ENCODE measurements around the gene RNF26.

The RNF26 gene

DNA sequence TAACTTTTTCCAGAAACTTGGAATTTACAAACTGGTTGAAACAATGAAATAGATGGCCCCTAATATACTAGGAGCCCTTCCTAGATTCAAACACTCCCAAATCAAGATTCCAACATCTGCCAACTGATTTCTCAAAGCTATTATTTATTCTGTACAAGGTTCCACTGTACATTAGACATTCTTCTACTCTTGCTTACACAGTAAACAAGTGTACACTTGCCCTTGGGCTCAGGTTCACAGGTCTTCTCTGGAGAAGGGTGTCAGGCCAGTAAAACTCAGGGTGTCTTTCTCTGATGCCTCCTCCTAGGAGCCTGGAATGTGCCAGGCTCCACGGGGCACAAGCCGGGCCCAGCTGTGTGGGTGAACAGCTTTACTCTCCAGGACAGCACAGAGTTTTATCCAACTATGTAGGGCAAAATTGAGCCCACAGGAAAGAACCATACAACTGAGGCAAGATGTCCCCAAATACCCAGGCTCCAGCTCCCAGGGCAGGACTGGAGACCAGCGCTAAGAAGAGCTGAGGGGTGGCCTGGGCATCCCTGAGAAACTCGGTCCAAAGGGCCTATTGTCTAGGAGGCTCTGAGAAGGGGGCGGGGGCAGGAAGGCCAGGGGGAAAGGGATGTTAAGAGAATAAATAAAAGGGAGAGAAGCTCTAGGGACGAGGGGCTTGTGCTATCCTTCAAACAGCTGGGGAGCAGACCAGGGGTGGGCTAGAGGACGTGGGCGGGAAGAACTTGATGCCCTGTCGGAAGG, 20.9 kb downstream of the RNF26 start:
- no peak for DNase-seq (ENCODE audit: low spot score)

GRCh38 chr11:119356349-119357031, 22.2 kb downstream of the RNF26 start:
- DNase-seq (ENCODE audit: low spot score) = peak; percentile 65

DNA sequence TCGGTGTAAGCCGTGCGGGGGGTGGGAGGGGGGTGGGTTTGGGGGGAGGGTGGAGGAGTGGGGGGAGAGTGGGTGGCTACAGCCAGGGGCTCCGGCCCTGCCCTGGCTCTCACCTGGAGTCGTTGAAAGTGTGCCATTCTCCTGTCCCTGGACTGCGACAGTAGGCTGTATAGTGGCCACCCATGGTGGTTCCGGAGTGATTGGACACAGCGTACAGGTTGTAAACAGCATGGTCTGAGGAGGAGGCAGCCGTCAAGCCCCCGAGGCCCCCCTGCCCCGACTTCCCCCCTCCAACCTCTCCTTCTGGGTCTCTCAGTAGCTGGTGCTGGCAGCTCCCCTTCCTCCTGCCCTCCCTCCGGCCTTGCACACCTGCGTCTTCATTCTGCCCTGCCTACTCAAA, 22.7 kb downstream of the RNF26 start:
- no peak for DNase-seq (ENCODE audit: low spot score)

DNA sequence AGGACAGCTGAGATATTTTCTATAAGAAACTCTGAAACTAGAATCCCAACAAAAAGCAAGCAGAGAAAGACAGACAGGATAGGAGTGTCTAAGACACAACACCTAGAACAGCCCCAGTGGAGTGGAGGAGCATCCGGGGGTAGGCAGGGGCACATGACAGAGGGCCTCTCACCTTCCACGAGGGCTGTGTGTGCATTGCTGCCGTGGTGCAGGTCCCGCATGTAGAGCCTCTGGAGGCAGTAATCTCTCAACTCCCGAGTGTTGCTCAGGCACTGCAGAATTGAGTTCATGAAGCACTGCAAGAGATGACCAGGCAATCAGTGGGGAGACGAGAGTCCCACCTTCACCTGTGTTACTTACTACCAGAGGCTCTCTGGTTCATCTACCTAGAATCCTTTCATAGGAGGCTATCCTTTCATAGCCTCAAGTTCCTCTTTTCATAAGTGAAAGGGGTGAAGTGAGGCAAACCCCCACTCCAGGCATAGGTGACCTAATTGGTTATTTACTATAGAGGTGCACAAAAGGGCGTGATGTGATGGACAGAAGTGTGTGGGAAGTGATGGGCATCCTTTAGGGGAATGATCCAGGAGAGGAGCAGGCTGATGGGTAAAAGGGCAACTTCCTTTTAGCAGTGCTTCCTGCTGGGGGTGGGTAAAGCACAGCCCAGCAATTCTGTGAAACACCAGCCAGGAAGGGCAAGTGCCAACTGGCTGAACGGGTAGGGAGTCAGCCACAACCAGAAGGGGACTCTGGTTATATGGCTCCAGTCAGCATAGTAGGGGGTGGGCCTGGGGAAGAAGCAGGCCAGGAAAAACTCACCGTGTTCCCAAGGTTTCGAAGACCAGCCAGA, 25.3 kb downstream of the RNF26 start:
- no peak for DNase-seq (ENCODE audit: low spot score)

DNA sequence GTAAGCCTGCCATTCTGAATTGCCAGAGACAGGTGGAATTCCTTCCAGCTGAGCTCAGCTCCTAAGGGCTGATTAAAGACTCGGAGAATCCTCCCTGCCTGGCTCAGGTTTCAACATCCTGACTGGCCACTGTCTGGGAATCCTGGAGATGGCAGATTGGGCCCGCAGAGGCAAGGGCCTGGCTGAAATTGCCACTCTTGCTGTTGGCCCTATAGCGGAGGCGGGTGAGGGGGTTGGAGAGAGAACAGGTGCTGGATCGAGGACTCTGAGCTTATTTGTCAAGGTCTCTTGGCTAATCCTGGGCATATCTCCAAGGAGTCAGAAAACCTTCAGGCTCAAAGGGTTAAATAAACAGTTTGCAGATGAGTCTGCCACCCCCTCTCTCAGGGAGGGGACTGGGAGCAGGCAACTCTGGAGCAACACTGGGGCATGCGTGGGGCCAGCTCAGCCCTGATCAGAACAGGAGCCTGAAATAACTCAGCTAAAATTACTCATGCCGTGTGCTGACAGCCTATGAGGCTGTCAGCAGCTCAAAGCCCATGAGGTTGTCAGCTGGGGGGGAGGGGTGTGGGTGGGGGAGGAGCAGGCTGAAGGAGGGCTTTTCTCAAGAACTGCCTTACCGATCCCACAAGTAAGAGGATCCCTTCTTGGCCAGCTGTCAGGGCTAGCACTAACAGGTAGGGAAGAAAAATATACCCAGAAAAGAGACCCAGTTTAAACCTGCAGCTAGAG, 26.9 kb downstream of the RNF26 start:
- DNase-seq (ENCODE audit: low spot score) = no peak

DNA sequence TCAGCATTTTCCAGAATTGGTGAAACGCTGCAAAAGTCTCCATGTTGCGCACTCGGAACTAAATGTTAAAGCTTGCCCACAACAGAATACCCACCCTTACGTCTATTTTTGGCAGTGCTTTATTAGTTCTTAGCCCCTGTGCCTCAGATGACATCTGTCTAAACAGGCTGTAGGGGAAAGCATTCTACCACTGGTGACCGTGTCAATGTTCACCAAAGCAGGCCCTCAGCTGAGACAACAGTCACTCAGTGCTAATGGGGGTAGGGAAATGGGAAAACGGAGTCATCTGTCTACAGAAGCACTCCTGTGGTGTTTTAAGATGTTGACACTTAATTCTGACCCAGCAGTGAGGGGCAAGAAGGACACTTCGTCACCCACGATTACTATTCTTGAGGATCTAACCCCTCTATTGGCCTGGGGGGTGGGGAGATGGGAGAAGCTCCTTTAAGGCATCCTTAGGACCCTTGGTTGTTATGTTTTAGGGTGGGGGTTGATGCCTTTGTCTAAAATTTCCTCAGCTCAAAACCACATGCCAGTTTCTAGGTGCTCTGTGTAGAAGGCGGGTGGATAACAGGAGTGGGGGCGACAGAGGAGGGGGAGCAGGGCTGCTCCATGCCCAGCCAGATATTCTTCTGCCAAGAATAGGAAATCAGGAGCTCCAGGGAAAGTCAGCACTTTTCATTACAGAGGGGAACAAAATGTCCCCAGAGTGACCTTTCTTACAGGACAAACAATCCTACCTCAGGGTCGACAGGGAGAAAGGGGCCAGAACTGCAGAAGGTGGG, 27.8 kb downstream of the RNF26 start:
- DNase-seq (ENCODE audit: low spot score) = no peak

DNA sequence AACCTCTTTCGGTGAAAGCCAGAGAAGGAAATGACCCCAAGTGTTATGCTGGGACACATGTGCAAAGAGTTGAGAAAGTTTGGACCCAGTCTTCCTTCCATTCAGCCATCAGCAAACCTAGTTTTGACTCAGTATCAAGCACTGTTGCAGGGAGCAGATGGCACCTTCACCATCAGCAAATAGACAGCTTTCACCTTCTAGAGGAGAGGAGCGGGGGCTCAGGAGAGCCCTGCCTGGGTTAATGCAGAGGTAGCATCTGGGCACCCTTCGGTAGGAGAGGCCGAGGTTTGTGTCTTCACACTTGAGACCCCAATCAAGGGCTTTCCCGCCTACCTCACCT, 28.4 kb downstream of the RNF26 start:
- DNase-seq (ENCODE audit: low spot score) = no peak

GRCh38 chr11:119363081-119363850, 28.9 kb downstream of the RNF26 start:
- no peak for DNase-seq (ENCODE audit: low spot score)

GRCh38 chr11:119363851-119364590, 29.7 kb downstream of the RNF26 start:
- peak; percentile 47 for DNase-seq (ENCODE audit: low spot score)

- DNase-seq (ENCODE audit: low spot score) = no peak
Observed at GRCh38 chr11:119365071-119365591, 30.8 kb downstream of the RNF26 start.

- no peak for DNase-seq (ENCODE audit: low spot score)
Observed at GRCh38 chr11:119366690-119367620, 32.6 kb downstream of the RNF26 start.

DNA sequence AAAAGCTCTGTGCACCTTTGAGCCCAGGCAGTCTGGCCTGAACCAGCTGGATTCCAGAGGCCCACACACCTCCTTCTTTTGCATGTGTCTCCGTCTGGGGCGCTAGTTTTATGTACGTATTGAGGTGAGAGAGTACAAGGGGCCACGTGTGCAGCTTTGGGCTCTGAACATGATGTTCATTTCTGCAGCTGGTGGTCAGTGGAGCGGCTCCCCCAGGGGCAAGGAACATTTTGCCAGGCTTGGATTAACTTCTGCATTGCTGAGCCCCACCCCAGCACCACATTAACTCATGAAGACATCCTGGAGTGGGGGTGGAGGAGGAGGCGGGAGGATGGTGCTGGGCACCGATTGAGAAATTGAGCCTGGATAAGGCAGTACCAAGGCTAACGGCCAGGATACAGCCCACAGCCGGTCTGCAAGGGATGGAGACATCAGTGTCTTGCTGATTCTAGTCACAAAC, 33.4 kb downstream of the RNF26 start:
- DNase-seq (ENCODE audit: low spot score) = no peak

DNA sequence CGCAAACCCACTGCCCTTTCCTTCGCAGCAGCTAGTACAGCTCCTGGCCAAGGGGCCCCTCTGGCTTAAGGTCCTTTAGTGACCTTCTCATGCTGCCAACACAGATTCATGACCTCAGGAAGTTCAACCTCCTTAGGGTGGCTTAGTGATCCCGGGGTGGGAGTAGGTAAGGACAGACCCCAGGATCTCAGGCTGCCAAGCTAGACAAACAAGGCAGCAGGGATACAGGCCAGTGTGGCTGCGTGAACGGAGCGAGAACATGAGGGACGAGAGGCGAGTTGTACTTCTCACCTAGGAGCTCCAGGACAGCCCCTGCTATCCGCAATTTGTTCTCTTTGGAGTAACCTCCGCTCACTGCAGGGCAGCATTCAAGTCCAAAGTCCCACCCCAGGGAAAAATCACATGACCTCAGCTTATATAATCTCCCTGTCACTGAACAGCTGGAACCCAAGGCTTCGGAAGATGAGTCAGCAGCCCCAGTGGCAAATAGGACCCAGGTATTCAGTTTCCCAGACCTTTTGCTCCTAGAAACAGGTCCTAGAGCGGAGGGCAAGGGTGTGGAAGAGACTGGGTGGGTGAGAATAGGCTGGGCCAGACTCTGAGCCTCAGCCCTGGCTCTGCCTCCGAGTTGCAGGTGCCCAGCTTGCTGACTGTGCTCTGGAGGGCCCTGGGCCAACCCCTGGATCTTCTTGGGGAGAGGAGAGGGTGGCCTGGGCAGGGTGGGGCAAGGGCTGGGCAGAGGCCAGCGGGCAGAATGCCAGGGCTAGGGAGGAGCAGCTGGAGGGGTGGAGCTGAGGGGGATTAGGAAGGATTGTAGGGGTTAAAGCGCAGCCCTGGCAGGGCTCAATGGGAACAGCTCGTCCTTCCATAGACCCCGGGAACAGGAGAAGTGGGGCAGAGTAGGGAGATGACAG, 34.1 kb downstream of the RNF26 start:
- DNase-seq (ENCODE audit: low spot score) = no peak

- DNase-seq (ENCODE audit: low spot score) = no peak
Observed at GRCh38 chr11:119369132-119369925, 35.0 kb downstream of the RNF26 start.

DNA sequence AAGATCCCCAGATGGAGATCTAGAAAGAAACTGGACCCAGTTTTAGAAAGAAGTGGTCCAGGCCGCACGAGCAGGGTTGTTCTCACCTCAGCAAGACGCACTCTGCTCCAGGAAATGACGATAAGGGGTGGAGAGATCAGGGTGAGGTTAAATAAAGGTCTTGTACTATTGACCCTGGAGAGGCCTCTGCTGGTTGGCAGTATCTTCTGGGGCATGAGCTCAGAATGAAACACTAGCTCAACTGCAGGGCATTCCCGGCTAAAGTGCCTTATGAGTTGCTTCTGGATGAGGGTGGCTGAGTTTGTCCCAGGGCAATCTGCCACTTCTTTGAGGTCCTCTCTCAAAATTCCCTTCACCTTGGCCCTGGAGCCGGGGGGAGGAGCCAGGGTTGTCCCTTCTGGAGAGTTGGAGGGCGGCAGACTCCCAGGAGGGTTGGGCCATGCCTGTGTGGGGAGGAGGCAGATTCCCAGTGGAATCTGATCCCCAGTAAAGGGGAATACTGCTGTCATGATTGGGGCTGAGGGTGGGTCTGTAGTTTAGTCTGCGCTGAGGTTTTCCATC, 36.2 kb downstream of the RNF26 start:
- no peak for DNase-seq (ENCODE audit: low spot score)

DNA sequence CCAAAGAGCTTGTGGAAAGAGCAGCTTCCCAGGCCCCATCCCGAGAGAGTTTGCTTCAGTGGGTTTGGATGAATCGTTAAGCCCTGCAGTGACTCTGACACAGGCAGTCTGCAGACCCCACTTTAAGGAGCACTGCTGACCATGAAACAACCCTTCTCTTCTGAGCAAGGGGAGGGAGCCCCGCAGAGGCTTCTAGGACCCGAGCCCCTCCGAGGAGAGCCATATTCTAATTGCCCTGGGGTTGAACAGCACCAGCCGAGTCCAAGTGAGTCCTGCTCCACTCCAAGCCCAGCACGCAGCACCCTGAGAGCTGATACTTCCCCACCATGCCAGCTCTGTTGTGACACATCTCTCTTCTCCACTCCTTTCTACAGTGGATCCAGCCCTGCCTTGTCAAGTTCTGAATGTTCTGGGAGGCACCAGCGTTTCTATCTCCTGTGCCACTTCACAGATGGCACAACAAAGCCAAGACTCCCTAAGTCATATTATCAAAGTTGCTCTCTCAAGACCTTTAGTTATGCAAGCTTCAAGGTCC, 36.8 kb downstream of the RNF26 start:
- DNase-seq (ENCODE audit: low spot score) = no peak
